PC-9 (cell line): ENCODE results near the gene BCAS3. TPM values are rescaled to one million over a fixed set of nuclear protein-coding genes. Genes with fewer than 3 reads are reported as not detected.

Source experiments
- BruUV-seq: library from RNA; stranded (reverse); fragments of 400-500 nt; replicated peaks from 2 replicates; lab custom pipeline; 2021; lab: Mats Ljungman, UMichigan
- CTCF ChIA-PET: fragments of 300-600 bp; sonication (Branson Sonifier 250); formaldehyde crosslinking; loops from one replicate; lab custom pipeline; 2022; ENCODE audit warnings: antibody characterized with exemption; lab: Charles Lee
- POLR2A ChIA-PET: fragments of 300-600 bp; sonication (Branson Sonifier 250); formaldehyde crosslinking; loops from one replicate; lab custom pipeline; 2022; ENCODE audit warnings: antibody characterized with exemption; ENCODE audit not compliant: unreplicated experiment; lab: Charles Lee
- DNase-seq, 2 experiments: peaks; one replicate each; pipeline versions ENCODE4 v3.0.0 to v3.0.0-alpha.2; 2015 to 2022; ENCODE audit warnings: mixed read lengths in 1 of 2
- H2AFZ ChIP-seq: fragments of 200-600 bp; sonication (generic); 2 replicates; pipeline ENCODE4 v1.8.1; 2017; ENCODE audit warnings: antibody characterized with exemption
- H3F3A ChIP-seq: fragments of 200-600 bp; sonication (generic); 2 replicates; pipeline ENCODE4 v1.8.1; 2017; ENCODE audit warnings: antibody characterized with exemption, mild to moderate bottlenecking, low read depth; ENCODE audit not compliant: insufficient read depth
- H3K27ac ChIP-seq: fragments of 200-600 bp; sonication (generic); 2 replicates; pipeline ENCODE4 v1.6.1; 2016; ENCODE audit warnings: mixed run types
- H3K27me3 ChIP-seq: fragments of 200-600 bp; sonication (generic); 2 replicates; pipeline ENCODE4 v1.6.1; 2016; ENCODE audit warnings: low read depth, mixed run types; ENCODE audit not compliant: insufficient read depth
- H3K36me3 ChIP-seq: fragments of 200-600 bp; sonication (generic); 2 replicates; pipeline ENCODE4 v1.6.1; 2016; ENCODE audit warnings: low read depth, mixed run types
- H3K4me1 ChIP-seq: fragments of 200-600 bp; sonication (generic); replicated peaks from 2 replicates; pipeline ENCODE4 v1.6.1; 2016; ENCODE audit warnings: mixed run types; ENCODE audit not compliant: insufficient read depth
- H3K4me2 ChIP-seq: fragments of 200-600 bp; sonication (generic); 2 replicates; pipeline ENCODE4 v1.6.1; 2017; ENCODE audit warnings: mixed run types
- H3K4me3 ChIP-seq: fragments of 200-600 bp; sonication (generic); 2 replicates; pipeline ENCODE4 v1.6.1; 2016; ENCODE audit warnings: mixed run types
- H3K79me2 ChIP-seq: fragments of 200-600 bp; sonication (generic); 2 replicates; pipeline ENCODE4 v1.6.1; 2017; ENCODE audit warnings: low read depth, mixed run types
- H3K9me2 ChIP-seq: fragments of 200-600 bp; sonication (generic); 2 replicates; pipeline ENCODE4 v1.8.1; 2017; ENCODE audit warnings: mild to moderate bottlenecking; ENCODE audit not compliant: insufficient read depth
- H3K9me3 ChIP-seq: fragments of 200-600 bp; sonication (generic); 2 replicates; pipeline ENCODE4 v1.8.1; 2016; ENCODE audit warnings: low read depth; ENCODE audit not compliant: insufficient read depth
- H4K20me1 ChIP-seq: fragments of 200-600 bp; sonication (generic); 2 replicates; pipeline ENCODE4 v1.8.1; 2017; ENCODE audit not compliant: insufficient read depth
- EZH2 ChIP-seq: fragments of 200-600 bp; sonication (generic); IDR thresholded peaks from 2 replicates; pipeline ENCODE4 v1.8.0; 2017; ENCODE audit warnings: antibody characterized with exemption, low read depth
- intact Hi-C: fragments of 100-400 bp; cut with micrococcal nuclease; formaldehyde crosslinking; loops from one replicate; pipeline ENCODE4 v1.10.0; 2022; ENCODE audit not compliant: unreplicated experiment
- total RNA-seq: library from RNA; stranded (reverse); gene quantifications from 2 replicates; pipeline ENCODE4 v1.2.3, GENCODE V29; 2021
- TF ChIP-seq, protein P1 (sequence below): fragments of 200-600 bp; sonication (generic); conservative IDR thresholded peaks from 2 replicates; pipeline ENCODE4 v1.6.1; 2017; ENCODE audit warnings: mixed run types, antibody characterized with exemption, mild to moderate bottlenecking, moderate library complexity

The BCAS3 gene
- total RNA-seq, 1 experiment from 2014 or later = 26.0 TPM

DNA sequence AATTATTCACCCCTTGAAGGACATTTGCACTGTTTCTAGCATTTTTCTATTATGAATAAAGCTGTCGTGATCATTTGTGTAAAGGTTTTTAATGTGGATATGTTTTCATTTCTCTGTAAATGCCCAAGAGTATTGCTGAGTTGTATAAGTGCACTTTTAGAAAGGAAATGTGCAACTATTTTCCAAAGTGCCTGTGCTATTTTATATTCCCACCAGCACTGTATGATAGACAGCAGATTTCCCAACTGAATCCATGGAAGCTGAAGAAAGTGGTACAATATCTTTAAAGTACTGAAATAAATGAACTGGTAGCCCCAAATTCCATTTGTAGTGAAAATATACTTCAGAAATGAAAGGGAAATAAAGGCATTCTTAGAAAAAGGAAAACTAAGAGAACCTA is 238.4 kb downstream of the BCAS3 start:
- Histone ChIP-seq H4K20me1 (no peaks in the 10 kb centered on the region), H3K9me2 (no peaks in the 10 kb centered on the region), H3K4me3 (no peak overlapping the region), H3K4me2 (no peak overlapping the region), H3K36me3 (no peaks in the 10 kb centered on the region), H3K27ac (no peak overlapping the region), H3K4me1 (no peaks in the 10 kb centered on the region), H3K9me3 (no peaks in the 10 kb centered on the region), H2AFZ (no peak overlapping the region), H3K27me3 (no peaks in the 10 kb centered on the region), H3K79me2 (no peaks in the 10 kb centered on the region), H3F3A (no peaks in the 10 kb centered on the region)
- DNase-seq = no peak
- no peak for TF ChIP-seq EZH2
- TF ChIP-seq, protein P1, sequence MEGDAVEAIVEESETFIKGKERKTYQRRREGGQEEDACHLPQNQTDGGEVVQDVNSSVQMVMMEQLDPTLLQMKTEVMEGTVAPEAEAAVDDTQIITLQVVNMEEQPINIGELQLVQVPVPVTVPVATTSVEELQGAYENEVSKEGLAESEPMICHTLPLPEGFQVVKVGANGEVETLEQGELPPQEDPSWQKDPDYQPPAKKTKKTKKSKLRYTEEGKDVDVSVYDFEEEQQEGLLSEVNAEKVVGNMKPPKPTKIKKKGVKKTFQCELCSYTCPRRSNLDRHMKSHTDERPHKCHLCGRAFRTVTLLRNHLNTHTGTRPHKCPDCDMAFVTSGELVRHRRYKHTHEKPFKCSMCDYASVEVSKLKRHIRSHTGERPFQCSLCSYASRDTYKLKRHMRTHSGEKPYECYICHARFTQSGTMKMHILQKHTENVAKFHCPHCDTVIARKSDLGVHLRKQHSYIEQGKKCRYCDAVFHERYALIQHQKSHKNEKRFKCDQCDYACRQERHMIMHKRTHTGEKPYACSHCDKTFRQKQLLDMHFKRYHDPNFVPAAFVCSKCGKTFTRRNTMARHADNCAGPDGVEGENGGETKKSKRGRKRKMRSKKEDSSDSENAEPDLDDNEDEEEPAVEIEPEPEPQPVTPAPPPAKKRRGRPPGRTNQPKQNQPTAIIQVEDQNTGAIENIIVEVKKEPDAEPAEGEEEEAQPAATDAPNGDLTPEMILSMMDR = no peak
- CTCF ChIA-PET = no interaction called here
- POLR2A ChIA-PET = no interaction called here
- intact Hi-C loops = no loop called here
- BruUV-seq = no TSS peak

DNA sequence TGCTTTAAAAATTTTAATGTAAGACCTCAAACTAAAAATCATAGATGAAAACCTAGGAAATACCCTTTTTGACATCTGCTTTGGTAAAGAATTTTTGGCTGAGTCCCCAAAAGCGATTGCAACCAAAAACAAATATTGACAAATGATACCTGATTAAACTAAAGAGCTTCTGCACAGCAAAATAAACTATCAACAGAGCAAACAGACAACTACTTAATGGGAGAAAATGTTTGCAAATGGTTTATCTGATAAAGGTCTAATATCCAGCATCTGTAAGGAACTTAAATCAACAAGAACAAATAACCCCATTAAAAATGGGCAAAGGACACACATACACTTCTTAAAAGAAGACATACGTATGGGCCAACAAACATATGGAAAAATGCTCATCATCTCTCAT is 242.5 kb downstream of the BCAS3 start:
- Histone ChIP-seq H2AFZ (no peak overlapping the region), H3K9me3 (no peaks in the 10 kb centered on the region), H3K4me2 (no peak overlapping the region), H4K20me1 (no peaks in the 10 kb centered on the region), H3F3A (no peaks in the 10 kb centered on the region), H3K27me3 (no peaks in the 10 kb centered on the region), H3K27ac (no peak overlapping the region), H3K4me1 (no peaks in the 10 kb centered on the region), H3K79me2 (no peaks in the 10 kb centered on the region), H3K36me3 (no peaks in the 10 kb centered on the region), H3K4me3 (no peak overlapping the region), H3K9me2 (no peaks in the 10 kb centered on the region)
- POLR2A ChIA-PET = no interaction called here
- DNase-seq = no peak
- TF ChIP-seq, protein P1 = no peak
- no peak for TF ChIP-seq EZH2
- CTCF ChIA-PET = no interaction called here
- BruUV-seq = no TSS peak
- intact Hi-C loops = no loop called here

DNA sequence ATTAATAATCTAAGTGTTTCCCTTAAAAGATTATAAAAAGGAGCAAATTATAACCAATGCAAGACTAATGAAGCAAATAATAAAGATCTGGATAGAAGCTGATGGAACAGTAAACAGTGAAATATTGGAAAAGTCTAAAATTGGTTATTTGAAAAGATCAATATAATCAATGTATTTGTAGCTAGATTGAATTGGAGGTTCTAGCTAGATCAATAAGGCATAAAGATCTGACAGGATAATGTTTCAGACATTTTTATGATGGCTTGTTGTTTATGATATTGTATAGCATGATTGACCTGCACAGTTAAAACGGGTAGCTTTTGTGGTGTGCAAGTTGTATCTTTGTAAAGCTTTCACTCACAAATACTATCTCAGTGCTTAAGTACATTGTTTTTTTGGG is 245.3 kb downstream of the BCAS3 start:
- H3K4me2 ChIP-seq = no peak overlapping the region
- no peaks in the 10 kb centered on the region for H3K27me3 ChIP-seq
- H3F3A ChIP-seq = no peaks in the 10 kb centered on the region; the same call in 1 of the 2 replicates
- POLR2A ChIA-PET = interaction anchor here (0.7 kb wide), 1 partner anchor 29 kb away, joined by 3 read pairs; no protein-coding TSS in a partner anchor
- H3K9me2 ChIP-seq = no peaks in the 10 kb centered on the region
- no peak overlapping the region for H3K4me3 ChIP-seq
- H2AFZ ChIP-seq = no peak overlapping the region
- H3K79me2 ChIP-seq = no peaks in the 10 kb centered on the region
- no TSS peak for BruUV-seq
- no peak for DNase-seq
- intact Hi-C loops = no loop called here
- no peaks in the 10 kb centered on the region for H3K9me3 ChIP-seq
- no peaks in the 10 kb centered on the region for H4K20me1 ChIP-seq
- no peak overlapping the region for H3K27ac ChIP-seq
- TF ChIP-seq EZH2 = no peak
- TF ChIP-seq, protein P1 = no peak
- CTCF ChIA-PET = no interaction called here
- H3K4me1 ChIP-seq = no peaks in the 10 kb centered on the region
- no peaks in the 10 kb centered on the region for H3K36me3 ChIP-seq
